ENCODE data around the gene ZNF225.

The ZNF225 gene

GRCh38 chr19:44180968-44181367, 67.8 kb downstream of the ZNF225 start:
- TF ChIP-seq CTCF (IDR thresholded peaks at IDR 0.05; ENCODE audit: control extremely low read depth, extremely low read depth, low read depth, missing control alignments): no peak
- DNase-seq (ENCODE audit: extremely low spot score): no peak
- ChIA-PET POLR2A (no interaction called here), CTCF (no interaction called here)

GRCh38 chr19:44182145-44182544, 68.9 kb downstream of the ZNF225 start:
- ChIA-PET POLR2A (no interaction called here), CTCF (no interaction called here)
- DNase-seq (ENCODE audit: extremely low spot score): no peak
- no peak for TF ChIP-seq CTCF (IDR thresholded peaks at IDR 0.05; ENCODE audit: control extremely low read depth, extremely low read depth, low read depth, missing control alignments)

All from GM10248 (cell line).